A673 (cell line): ENCODE data around the gene DLEC1.

Experiments
- EZH2 ChIP-seq: fragments of 200-600 bp; sonication (generic); IDR thresholded peaks from 2 replicates; pipeline ENCODE4 v1.6.1; 2017; ENCODE audit warnings: borderline replicate concordance, low read depth, mild to moderate bottlenecking, mixed read lengths, antibody characterized with exemption, low read length; ENCODE audit not compliant: poor library complexity, severe bottlenecking
- TF ChIP-seq, protein P1 (sequence below): fragments of 300-800, 200-600 bp; sonication (generic); conservative IDR thresholded peaks from 2 replicates; pipeline ENCODE4 v1.5.1; 2017; ENCODE audit warnings: low read depth, mild to moderate bottlenecking, antibody characterized with exemption, low read length, moderate library complexity, mixed read lengths

DNA sequence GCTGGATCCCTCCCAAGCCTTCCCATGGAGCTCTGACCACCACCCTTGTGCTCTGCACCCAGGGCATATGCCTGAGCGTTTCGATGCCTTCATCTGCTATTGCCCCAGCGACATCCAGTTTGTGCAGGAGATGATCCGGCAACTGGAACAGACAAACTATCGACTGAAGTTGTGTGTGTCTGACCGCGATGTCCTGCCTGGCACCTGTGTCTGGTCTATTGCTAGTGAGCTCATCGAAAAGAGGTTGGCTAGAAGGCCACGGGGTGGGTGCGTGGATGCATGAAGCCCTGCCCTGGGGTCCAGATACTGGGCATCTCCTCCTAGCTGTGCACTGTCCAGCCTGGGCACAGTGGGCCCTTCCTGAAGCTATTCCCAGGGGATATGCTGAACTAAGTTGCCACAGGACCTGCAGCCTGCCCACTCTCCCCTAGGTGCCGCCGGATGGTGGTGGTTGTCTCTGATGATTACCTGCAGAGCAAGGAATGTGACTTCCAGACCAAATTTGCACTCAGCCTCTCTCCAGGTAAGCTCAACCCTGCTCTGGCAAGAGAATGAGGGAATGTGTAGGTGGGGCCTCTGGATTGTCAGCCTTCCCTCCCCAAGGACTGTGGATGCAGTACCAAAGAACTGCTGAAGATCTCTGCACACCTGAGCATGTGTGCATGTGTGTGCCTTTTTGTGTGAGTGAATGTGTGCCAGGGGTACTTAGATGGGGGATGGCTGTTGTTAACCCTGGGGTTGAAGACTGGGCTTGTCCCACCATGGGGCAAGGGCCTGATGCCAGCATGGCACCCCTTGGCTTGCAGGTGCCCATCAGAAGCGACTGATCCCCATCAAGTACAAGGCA is 101.5 kb downstream of the DLEC1 start:
- TF ChIP-seq, protein P1, sequence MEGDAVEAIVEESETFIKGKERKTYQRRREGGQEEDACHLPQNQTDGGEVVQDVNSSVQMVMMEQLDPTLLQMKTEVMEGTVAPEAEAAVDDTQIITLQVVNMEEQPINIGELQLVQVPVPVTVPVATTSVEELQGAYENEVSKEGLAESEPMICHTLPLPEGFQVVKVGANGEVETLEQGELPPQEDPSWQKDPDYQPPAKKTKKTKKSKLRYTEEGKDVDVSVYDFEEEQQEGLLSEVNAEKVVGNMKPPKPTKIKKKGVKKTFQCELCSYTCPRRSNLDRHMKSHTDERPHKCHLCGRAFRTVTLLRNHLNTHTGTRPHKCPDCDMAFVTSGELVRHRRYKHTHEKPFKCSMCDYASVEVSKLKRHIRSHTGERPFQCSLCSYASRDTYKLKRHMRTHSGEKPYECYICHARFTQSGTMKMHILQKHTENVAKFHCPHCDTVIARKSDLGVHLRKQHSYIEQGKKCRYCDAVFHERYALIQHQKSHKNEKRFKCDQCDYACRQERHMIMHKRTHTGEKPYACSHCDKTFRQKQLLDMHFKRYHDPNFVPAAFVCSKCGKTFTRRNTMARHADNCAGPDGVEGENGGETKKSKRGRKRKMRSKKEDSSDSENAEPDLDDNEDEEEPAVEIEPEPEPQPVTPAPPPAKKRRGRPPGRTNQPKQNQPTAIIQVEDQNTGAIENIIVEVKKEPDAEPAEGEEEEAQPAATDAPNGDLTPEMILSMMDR = no peak
- no peak for TF ChIP-seq EZH2
